Fibroblast of skin of right quadriceps (primary cell): ENCODE measurements around the gene DNAJC27.
"Not testable (repeated sequence)": the region's sequence is repeated elsewhere in the genome, so short reads cannot be mapped to it uniquely, and the experiment has no call there.

ENCODE experiments used
- DNase-seq: peaks from one replicate; pipeline ENCODE4 v3.0.0-alpha.2; 2013

Gene DNAJC27

GRCh38 chr2:24971536-24972314 is at the start of gene DNAJC27:
Gene DNAJC27 (minus strand): TSS chr2:24971955. CDS start chr2:24971904, 51 bp downstream.
- DNase-seq: peak; percentile 98

DNA sequence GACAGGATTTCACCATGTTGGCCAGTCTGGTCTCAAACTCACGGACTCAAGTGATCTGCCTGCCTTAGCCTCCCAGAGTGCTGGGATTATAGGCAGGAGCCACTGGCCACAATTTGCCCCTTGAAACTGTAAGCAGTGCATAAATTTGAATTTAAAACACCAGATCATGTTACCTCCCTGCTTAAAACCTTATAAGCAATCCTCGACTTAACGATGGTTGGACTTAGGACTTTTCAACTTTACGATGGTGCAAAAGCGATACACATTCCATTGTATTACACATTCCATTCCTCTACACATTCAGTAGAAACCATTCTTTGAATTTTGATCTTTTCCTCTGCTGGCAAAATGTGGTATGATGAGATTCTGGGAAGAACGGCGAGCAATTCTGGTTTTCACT is 46.9 kb upstream of the DNAJC27 start:
- DNase-seq: peak; percentile 28

DNA sequence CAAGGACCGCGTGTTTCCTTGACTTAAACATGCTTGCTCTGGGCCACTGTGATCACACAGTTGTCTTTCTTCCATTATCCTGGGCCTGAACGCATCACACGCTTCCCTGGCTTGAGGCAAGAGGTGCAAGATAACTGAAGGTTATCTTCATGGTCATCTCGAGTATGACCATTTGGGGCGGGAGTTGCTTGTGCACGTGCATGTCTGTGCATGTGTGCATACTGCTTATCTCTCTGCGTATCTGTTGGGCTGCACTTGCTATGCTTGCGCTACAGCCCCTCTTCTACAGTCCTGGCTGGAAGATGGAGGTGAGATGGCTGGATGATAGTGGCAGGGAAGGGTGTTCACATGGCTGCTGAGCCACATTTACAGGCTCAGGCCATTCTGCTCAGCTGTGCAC is 42.9 kb upstream of the DNAJC27 start:
- DNase-seq: no peak

GRCh38 chr2:25011342-25011741 is 39.6 kb upstream of the DNAJC27 start:
- not testable (repeated sequence) for DNase-seq

- no peak for DNase-seq
Measured at GRCh38 chr2:25009954-25010353, 38.2 kb upstream of the DNAJC27 start.

- DNase-seq: no peak
Measured at GRCh38 chr2:25002066-25002465, 30.3 kb upstream of the DNAJC27 start.

- DNase-seq: no peak
Measured at GRCh38 chr2:25001325-25001637, 29.5 kb upstream of the DNAJC27 start.

GRCh38 chr2:25000503-25001324 is 29.0 kb upstream of the DNAJC27 start:
- DNase-seq: peak; percentile 39

DNA sequence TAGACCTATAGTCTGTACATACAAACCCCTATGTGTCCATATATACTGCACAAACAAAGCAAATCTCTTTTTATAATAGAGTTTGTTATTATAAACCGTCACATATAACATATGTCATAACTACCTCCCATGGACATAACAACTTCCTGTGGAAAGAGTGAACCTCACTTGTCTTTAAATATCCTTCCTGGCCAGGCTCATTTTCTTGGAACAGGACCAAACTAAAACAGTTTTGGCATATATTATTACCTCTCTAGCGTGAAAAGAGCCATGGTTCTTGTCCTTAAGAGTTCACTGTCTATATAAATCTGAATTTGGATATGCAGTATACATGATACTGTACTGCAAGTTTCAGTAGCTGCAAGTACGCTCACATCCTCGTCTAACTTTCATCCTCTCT is 28.3 kb upstream of the DNAJC27 start:
- DNase-seq: no peak

- DNase-seq: not testable (repeated sequence)
Measured at GRCh38 chr2:24999097-24999496, 27.3 kb upstream of the DNAJC27 start.

DNA sequence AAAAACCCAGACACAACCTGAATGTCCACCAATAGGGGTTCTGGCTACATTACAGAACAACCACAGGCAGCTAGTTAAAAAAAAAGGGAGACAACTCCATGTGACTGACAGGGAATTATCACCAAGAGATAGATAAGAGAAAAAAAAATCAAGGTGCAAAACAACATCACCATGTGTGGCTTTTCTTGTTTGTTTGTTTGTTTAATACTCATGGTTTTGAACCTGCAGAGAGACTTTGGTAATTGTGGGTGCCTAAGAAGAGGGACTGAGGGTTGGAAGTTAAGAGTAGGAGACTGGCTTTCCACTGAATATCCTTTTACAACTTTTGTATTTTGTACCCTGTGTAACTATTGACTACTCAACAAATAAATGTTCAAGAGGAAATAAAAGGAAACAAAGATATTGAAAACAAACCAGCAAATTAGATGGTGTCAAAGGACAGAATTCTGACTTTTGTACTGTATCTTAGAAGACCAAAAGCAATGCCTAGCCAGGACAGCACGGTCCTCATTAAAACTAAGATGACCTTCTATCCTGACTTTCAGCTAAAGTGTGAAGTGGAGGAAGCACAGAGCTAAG is 22.5 kb upstream of the DNAJC27 start:
- no peak for DNase-seq

DNA sequence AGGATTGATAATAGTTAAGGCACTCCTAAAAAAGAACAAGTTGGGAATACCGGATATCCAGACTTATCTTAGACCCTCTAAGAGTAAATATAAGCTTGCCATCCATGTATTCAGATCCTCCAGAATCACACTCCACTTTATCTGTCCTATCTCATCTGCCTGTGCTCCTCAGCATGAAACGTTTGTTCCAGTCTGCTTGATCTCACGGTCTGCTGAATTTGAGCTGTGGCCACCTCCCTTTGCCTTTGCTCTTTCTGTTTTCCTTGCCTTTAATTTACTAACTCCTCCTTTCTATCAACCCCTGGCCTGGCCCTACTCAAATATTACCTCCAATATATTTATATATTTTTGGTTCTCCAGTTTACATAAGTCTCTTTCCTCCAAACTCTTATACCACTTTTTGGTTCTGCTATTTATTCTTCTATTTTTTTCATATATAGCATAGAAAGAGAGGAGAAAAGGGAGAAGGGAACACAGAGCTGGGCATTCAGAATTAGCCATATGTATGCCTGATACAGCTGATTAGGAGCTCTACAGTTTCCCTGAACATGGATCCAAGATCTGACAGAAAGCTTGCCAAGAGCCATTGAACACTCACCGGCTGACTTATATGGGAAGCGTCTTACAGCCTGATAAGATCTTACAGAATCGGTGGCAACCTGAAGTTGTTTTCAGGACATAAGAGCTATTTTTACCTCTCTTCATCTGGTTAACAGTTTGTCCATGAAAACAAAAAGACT is 21.8 kb upstream of the DNAJC27 start:
- DNase-seq: no peak

DNA sequence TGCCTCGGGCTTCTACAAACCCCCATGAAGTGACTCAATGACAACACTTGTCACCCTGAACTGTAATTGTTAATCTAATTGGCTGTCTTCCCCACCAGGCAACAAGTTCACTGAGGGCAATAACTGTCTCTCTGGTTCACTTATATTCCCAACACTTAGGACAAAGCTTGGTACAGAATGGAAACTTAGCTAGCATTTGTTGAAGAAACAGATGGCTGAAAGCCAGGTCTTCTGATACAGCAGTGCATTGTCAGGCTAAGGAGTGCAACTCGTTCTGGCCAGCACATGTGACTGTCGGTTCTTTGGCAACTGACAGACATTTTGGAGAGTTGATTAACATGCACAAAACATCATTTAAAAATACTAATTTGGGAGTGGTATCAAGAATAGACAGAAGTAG is 14.6 kb upstream of the DNAJC27 start:
- no peak for DNase-seq

GRCh38 chr2:24985511-24985910 is 13.8 kb upstream of the DNAJC27 start:
- no peak for DNase-seq

DNA sequence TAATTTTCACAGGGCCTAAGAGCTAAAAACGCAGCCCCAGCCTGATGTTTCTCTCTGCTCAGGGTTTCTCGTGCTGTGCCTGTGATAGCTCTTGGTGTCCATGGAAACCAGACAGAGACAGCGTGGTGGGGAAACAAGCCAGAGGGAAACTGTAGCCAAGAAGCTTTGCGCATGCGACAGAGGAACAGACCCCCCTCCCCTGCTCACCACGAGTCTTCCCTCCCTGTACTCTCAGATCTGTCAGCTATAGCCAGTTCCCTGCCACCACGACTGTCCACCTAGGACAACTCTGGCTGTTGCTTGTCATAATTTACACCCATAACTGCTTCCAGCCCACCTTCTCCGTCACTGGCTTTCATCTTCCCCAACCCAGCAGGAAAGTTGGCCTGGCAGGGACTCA is 13.2 kb upstream of the DNAJC27 start:
- peak; percentile 49 for DNase-seq

- DNase-seq: peak; percentile 82
Measured at GRCh38 chr2:24981411-24982136, 9.8 kb upstream of the DNAJC27 start.

DNA sequence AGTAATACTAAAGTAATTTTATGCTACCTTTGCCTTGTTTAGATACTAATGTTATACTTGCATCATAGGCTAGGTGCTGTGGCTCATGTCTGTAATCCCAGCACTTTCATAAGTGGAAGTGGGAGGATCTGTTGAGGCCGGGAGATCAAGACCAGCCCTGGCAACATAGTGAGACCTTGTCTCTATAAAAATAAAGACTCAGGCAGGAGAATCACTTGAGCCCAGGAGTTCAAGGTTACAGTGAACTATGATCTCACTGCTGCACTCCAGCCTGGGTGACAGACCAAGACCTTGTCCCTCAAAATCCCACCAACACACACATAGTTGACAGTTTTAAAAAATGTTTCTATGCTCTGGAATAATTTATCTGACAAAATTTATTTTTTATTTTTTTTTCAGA is 6.9 kb upstream of the DNAJC27 start:
- no peak for DNase-seq

GRCh38 chr2:24977631-24978030 is 5.9 kb upstream of the DNAJC27 start:
- DNase-seq: no peak

DNA sequence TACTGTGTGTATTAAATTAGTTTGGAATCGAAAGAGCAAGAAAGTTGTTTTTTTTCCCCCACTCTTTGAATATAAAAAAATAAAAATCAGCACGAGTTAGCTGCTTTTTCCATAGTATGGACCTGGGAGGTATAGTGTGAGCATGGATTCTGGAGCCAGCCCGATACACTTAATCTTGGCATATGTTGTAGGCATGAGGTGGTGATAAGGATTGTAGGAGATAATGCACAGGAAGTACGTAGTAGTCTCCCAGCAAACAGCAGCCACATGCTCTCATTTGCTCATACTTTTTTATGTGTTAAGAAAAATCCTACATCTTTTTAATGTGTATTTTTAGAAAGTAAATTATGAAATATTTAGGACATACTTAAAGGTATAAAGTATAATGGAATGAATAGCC is 2.1 kb upstream of the DNAJC27 start:
- no peak for DNase-seq

DNA sequence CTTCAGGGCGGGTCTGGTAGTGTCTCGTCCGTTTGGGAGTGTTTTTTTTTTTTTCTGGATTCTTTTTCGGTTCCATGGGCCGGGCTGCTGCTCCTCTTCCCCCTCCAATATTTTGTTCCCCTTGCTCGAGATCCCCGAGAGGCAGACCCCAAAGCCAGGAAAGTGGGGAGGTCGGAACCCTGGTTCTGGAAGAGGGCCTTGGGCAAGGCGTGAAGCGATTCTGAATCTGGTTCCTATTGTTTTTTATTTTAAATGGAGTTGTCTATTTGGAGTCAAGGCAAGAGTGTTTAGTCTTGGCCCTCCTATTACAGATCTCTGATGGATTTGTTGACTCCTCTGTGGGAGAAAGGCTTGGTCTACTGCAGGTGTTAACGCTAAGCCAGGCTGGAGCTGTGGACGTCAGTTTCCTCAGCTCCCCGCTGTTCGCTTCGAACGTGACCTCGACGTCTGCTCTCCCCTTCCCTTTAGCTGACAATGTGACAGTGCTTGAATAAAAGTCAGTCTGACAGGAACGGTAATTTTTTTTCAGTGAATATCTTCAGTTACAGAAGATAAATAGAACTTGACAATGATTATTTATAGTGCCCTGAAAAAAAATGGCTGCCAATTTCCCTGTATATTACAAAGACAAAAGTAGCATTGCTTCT is 683 bp upstream of the DNAJC27 start:
- DNase-seq: peak; percentile 18

GRCh38 chr2:24971286-24971535 is 544 bp downstream of the DNAJC27 start:
- peak; percentile 34 for DNase-seq
